ENCODE measurements around the gene ARHGEF19.
"Not testable (repeated sequence)": the region's sequence is repeated elsewhere in the genome, so short reads cannot be mapped to it uniquely, and the experiment has no call there.

Gene ARHGEF19

DNA sequence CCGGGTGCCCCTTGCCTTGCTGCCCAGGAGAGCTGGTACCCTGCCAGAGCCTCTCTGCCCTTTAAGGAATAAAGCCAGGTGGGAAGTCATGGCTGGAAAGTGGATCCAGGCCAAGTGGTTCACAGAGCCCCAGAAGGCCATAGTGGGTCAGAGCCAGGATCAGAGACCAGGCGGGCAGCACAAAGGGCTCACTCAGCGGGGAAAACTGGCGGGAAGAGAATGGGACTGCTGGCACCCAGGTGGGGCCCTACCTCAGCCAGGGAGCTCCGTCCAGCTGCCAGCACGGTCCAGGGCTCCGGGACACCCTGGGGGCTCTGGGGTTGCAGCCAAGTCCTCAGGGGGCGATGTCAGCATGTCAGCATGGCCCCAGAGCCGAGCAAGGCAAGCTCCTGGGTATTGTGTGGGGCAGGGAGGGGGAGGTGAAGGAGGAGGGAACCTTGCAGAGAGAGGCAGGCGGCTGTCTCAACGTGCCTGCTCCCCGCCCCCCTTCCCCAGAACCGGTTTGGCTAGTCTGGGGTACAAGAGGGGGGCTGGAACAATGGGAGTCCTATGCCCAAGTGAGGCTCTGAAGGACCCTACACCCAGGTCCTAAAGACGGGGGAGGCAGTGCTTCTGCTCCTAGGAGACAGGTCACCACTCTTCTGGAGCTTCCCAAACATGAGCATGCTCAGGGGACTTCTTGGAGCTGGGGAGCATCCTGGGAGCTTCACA, at the start of gene ARHGEF19:
Gene ARHGEF19 (minus strand): TSS at position 402 of the 711 bp plus-strand sequence. CDS start 3,598 bp downstream, outside the sequence.
- no peak for DNase-seq (ENCODE audit: low read depth in 2 of 2)

DNA sequence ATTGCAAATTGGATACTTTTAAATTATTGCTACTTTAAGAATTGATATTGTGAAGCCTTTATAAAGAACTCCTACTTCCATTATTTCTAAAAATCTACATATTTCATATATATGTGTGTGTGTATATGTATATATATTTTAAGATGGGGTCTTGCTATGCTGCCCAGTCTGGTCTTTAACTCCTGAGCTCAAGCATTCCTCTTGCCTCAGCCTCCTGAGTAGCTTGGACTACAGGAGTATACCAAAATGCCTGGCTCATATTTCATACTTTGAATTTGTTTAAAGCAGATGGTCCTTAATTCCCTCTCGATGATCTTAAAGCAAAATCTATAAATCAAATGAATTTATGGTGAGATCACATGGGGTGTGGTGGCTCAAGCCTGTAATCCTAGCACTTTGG, 49.6 kb upstream of the ARHGEF19 start:
- no peak for DNase-seq (ENCODE audit: low read depth in 2 of 2)

DNA sequence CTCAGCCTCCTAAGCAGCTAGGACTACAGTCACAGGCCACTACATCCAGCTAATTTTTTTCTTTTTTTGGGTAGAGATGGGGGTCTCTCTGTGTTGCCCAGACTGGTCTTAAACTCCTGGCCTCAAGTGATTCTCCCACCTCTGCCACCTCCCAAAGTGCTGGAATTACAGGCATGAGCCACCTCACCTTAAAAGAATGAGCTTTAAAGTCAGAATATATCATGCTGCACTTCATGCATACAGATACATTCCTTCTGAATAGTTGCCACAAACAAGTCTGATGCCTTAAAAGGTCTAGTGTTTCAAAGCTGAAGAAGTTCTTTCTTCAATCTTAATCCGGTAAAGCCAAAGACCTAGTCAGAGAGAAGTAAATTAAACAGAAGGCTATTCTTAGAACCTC, 48.4 kb upstream of the ARHGEF19 start:
- DNase-seq (ENCODE audit: low read depth in 2 of 2): no peak

DNA sequence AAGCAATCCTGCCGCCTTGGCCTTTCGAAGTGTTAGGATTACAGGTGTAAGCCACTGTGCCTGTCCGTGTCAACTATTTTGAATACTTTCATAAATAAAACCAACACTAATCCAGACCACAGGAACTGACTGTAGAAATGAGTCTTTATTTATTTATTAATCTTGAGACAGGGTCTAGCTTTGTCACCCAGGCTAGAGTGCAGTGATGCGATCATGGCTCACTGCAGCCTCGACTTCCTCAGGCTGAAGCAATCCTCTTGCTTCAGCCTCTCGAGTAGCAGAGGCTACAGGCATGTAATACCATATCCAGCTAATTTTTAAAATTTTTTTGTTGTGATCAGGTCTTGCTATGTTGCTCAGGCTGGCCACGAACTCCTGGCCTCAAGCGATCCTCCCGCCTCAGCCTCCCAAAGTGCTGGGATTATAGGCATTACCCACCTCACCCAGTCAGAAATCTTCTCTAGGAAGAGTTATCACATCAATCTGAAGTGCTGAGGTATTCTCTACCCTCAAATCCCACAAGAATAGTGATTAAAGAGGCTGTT, 46.2 kb upstream of the ARHGEF19 start:
- DNase-seq (ENCODE audit: low read depth in 2 of 2): no peak

DNA sequence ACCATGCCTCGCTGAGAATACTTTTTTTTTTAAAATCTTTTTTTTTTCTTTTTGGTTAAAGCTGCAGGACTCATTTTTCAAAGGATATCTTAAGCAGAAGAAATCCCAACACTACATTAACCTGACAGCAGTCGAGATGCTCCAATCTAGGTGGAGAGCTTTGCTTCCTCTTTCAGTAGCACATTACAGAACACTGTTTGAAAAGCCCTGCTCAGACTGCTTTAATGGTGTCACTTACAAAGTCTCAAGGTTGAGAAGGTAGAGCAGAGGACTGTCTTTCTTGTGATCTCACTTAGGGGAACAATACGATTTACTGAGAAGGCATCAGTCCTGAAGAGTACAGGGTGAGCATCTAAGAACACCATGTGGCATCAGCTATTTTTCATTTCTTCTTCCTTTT, 45.5 kb upstream of the ARHGEF19 start:
- DNase-seq (ENCODE audit: low read depth in 2 of 2): no peak

DNA sequence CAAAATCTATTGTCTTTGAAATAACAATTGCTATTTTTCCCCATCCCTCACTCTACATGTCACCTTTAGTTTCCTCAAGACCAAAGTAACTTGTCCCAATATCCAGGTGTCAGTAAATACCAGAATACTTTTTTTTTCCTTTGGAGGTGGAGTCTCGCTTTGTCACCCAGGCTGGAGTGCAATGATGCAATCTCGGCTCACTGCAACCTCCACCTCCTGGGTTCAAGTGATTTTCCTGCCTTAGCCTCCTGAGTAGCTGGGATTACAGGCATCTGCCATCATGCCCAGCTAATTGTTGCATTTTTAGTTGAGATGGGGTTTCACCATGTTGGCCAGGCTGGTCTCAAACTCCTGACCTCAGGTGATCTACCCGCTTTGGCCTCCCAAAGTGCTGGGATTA, 45.1 kb upstream of the ARHGEF19 start:
- not testable (repeated sequence) for DNase-seq (ENCODE audit: low read depth in 2 of 2)

DNA sequence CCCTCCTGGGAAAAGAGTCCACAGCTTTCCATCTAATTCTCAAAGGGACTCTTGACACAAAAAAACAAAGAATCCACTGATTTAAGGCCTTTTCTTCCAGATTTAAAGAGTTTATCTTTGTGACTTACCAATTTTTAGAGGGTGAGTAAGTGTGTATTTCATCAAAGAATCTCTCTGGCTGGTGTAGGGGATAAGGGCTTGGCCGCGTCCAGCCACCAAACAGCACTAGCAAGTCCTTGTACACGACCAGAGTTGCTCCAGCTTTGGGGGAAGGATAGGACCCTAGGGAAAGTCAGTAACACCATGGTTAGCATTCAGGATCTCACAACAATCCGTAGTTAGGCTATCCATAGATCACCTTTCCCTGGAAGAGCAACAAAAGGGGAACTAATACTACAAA, 44.0 kb upstream of the ARHGEF19 start:
- no peak for DNase-seq (ENCODE audit: low read depth in 2 of 2)

DNA sequence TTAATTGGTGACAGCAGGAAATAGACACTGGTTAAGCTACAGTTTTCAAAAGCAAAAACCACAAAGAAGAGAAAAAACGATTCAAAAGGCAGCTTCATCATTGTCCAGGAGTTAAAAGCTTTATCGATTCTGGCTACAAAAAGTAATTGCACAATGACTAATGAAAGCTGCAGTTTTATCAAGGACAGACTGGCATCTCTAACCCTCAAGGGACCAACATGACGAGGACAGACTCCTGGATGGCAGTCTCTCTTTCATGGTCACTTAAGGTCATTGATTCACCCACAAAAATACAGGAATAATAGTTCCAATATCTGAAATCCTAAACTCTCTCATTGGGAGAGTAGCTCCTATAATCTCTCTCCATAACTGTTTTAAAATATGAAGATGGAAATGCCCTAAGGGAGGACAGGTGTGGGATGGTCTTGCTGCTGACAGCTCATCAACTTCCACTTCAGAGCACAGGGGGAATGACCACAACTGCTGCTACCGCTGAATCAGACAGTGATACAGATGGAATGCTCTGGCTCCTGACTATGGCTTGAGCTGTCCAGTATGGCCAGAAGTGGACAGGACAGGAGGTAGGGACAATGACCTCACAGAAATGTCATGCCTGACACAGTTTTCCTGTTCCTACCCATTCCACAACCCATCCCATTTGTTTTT, 41.9 kb upstream of the ARHGEF19 start:
- DNase-seq (ENCODE audit: low read depth in 2 of 2): no peak

DNA sequence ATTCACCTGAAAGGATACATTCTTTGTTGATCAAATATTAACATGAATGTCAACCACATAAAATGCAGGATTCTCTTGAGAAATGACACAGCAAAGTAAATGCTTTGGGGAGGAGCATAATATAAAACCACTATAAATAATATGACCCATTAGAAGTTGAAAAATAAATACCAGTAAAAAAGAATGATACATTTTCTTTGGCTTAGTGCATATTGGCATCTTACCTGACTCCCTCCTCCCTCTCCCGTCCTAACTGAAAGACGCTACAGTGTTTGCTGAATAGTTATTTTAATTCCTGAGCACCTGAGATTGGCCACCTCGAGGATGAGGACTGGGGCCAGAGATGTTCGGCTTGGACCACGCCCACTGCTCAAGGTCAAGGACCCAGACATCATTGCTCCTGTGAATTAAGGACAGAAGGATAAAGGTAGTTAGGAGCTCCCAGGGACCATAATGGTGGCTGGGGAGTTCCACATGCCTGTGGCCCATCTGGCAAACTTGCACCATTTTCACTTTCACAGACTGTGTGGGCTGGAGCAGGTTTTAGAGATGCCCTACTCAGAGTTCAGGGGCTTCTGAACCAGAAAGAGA, 41.0 kb upstream of the ARHGEF19 start:
- DNase-seq (ENCODE audit: low read depth in 2 of 2): no peak

DNA sequence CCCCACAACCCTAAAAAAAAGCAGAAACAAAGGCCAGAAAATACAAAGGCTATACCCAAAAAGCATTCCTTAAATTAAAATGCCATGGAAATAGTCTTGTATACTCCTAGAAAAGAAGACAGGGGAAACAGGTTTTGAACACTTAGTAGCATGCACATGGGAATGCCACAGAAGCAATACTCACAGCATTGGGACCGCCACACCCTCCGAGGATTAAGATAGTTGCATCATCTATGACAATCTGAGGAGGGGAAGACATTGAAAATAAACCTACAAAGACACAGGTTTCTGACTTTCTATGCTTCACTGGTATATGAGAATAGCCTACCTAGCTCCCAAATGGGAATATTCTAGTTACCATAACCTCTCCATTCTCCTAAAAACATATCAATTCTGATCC, 40.5 kb upstream of the ARHGEF19 start:
- DNase-seq (ENCODE audit: low read depth in 2 of 2): no peak

DNA sequence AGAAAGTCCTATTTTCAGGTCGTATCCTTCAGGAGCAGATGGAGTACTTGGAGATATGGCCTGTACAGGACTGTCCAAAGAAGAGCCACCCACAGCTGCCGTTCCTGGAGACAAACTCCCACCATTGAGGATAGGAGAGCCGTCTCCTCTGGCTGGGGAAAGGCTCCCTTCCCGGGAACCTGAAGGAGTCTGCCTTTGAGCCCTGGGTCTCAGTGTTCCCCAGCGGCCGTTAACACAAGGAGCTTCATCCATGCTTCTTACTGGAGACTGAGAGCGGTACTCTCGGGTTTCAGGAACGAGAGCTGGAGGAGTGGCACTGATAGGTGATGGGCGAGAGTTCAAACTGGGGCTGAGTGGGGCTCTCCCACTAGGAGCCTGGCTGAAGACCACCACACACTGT, 38.9 kb upstream of the ARHGEF19 start:
- DNase-seq (ENCODE audit: low read depth in 2 of 2): no peak

DNA sequence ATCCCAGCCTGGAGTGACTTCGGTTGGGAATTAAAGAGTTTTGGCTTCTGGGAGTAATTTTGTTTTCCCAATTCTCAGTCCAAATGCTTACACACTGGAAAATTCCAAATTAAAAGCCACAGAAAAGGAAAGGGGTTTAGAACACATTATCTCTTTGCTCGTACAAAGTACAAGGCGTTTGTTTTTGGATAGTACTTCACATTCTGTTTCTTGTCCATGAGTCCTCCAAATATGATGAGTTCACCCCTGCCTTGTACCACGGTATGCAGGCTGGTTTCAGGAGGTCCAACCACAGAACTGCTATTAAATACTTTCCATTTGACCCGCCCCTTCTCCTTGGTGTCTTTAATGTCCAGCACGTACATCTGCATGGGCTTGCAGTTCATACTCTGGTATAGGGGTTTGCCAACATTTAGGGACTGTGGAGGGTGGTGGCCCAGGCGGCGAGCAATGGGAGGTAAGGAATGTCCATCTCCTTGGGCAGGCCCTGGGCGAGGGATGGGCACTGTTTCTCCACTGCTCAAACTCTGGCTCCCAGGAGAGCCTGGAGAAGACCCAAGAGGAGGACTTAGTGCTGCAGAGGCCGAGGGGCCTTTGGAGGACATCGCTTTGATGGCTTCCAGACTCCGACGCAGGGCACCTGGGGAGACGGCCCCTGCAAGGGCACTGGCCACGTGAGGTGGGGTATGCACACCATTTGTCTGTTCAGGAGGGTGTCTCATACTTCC, 38.2 kb upstream of the ARHGEF19 start:
- DNase-seq (ENCODE audit: low read depth in 2 of 2): no peak

DNA sequence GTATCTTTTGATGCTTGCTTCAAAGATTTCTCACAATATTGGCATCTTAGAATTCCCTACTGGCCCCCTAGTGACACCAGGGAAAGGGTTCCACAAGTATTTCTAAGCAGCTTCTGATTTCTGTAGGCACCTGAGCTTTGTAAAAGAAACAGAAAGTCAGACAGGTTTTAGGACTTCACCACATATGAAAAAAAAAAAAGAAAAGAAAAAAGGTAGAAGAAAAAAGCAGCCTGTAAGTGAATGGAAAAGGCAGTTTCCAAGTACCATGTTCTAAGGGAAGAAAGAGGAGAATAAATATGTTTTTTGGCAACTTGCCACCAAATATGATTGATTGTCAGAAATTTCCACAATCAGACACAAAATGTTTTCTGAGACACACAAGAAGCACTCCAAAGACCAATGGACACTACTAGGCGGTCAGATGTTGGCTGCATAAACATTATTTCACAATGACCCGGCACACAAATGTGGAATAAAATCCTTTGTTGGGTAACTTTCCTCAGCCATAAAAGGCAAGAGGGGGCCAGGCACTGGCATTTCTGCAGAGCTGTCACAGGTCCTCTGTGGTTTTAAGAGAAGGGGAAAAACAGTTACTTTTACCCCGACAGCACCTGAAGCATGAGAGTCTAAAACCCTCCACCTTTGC, 37.3 kb upstream of the ARHGEF19 start:
- no peak for DNase-seq (ENCODE audit: low read depth in 2 of 2)

DNA sequence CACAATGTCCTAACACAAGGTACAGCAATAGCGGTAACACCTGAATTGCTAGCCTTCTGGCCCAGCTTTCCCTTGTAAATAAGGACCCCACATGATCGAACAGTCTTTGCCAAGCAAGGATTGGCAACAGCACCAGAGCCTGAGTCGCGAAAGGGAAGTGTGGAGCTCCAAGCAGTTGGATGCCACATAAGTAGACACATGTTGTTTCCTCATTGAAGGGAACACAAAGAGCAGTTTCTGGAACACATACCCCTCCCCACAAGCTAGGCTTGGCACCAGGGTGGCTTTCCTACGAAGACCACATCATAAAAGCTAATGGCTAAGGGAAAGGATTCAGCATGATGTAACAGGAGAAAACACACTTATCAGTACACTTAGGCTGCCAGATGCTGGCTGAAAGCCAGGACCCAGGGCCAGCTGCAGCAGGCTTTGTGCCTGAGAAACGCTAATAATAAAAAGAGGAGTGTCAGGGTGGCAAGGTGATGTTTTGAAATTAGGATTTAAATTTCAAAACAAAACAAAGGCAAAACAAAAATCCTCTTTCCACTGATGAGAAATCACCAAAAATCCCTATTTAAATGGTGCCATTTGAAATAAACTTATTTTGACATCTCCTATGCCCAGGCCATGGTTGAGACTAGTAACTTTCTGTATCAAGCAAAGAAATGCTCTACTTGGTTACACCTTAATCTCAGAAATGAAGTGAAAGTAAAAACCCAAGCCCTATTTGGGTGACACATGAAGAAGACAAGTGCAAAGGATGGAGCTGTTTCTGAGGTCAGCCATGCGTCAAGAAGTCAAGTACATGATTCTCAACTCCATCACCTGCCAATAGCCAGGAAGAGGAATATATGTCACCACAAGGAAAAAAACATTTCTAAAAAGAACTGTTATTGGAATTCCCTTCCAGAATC, 36.4 kb upstream of the ARHGEF19 start:
- no peak for DNase-seq (ENCODE audit: low read depth in 2 of 2)

DNA sequence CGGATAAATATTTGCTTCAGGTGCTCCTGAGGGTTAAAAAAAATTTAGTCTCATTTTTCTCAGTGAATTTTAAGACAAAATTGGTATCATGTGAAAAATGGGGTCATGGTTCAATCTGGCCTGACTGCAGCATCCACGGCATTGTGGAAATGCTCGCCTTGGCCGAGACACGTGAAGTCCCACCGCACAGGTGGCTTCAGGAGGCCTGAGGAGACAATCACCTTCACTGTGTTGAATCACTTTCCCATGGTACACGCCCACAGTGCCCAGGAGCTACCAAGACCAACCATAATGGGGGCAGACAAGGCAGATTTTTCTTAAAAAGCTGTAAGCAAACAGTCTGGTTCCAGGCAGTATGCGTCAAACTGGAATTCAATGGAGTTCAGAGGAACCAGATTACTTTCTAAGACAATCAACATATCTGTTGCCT, 35.6 kb upstream of the ARHGEF19 start:
- DNase-seq (ENCODE audit: low read depth in 2 of 2): no peak

DNA sequence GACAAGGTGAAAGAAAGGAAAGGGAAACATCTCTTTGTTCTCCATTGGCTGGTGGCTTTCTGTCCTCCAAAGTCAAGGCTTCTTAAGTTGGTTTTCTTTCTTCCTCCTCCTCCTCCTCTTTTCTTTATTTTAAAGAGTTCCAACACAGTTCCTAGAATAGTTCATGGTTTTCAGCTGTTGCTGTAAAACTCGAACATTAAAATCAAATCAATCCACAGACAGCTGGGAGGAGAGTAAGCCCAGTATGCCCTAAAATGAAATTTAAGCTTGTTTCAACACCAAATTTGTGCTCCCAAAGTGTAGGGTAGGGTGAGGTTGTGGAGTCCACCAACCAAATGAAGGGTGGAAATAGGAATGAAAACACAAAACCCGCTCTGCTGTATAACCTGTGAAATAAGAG, 35.0 kb upstream of the ARHGEF19 start:
- DNase-seq (ENCODE audit: low read depth in 2 of 2): no peak

DNA sequence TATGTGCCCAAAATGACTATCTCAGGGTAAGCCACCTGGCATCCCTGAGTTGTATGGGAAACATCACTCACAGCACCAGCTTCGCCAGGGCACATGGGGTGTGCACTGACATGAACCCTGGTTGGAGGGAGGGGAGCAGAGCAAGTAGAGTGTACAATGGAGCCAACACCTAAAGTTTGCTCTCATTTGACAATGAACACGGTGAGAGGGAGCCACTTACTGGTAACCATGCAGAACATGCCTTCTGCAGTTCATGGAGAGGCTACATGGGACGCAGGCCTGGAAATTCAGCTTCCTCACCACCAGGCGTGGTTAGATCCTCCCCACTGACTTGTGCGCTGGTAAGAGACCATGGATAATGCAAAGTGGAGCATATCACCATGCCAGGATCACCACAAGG, 34.5 kb upstream of the ARHGEF19 start:
- no peak for DNase-seq (ENCODE audit: low read depth in 2 of 2)

DNA sequence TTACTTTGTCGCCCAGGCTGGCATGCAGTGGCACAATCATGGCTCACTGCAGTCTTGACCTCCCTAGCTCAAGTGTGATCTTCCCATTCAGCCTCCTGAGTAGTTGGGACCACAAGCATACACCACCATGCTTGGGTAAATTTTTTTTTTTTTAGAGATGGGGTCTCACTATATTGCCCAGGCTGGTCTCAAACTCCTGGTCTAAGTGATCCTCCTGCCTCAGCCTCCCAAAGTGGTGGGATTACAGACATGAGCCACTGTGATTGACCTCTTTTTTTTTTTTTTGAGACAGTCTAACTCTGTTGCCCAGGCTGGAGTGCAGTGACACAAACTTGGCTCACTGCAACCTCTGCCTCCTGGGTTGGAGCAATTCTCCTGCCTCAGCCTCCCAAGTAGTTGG, 33.8 kb upstream of the ARHGEF19 start:
- DNase-seq (ENCODE audit: low read depth in 2 of 2): not testable (repeated sequence)

DNA sequence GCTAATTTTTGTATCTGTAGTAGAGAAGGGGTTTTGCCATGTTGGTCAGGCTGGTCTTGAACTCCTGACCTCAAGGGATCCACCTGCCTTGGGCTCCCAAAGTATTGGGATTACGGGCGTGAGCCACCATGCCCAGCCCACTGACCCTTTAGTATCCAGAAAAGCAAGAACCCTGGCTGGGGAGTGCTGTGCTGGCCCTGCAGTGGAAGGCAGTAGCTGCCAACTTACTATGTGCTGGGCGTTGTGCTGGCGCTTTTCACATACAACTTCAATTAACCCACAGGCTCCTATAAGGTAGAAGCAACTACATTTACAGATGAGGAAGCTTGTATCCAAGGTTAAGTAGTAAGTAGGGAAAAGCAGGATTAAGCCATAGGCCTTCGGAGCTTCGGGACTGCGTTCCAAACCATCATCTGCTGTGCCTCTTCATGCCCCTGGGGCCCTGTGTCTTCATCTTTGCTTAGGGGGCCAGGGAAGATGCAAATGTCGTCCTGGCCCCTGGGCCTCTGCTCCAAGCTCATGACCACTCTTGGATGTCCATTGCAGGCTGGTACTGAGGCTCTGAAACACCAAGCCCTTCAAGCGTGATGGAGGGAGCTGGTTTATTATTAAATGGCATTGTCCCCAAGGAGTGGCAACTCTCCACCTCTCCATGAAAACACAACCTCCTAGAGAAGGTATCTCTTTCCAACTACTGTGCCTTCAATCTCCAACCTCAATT, 33.2 kb upstream of the ARHGEF19 start:
- no peak for DNase-seq (ENCODE audit: low read depth in 2 of 2)

Data from stimulated activated CD8-positive, alpha-beta memory T cell treated with anti-CD3 and anti-CD28 coated beads, Interleukin-7, amount 100 ng/mL, for 4 hours (primary cell).